Body of pancreas (tissue), 4 donors: Measurements from ENCODE around the gene CERS3. TPM values are rescaled to one million over a fixed set of nuclear protein-coding genes. Genes with fewer than 3 reads are reported as not detected.

Source experiments
- ATAC-seq: fragments of 150-250 bp; one replicate; pipeline ENCODE4 v1.9.1; 2016
- DNase-seq, 4 donors: peaks; one replicate each; pipeline ENCODE4 v3.0.0-alpha.2; 2019
- H3K27ac ChIP-seq, 4 donors: fragments of 200-600 bp; sonication (generic); 1 replicate in 3 of 4; 2 replicates in 1 of 4; pipeline versions ENCODE4 v1.5.1 to v1.6.1; 2016 to 2019; ENCODE audit warnings: mild to moderate bottlenecking in 1 of 4, mixed read lengths in 1 of 4, moderate library complexity in 1 of 4
- H3K27me3 ChIP-seq, 2 donors: fragments of 200-600 bp; sonication (generic); one replicate each; pipeline ENCODE4 v1.6.0; 2016; ENCODE audit warnings: mild to moderate bottlenecking in 1 of 2
- H3K36me3 ChIP-seq, 2 donors: fragments of 200-600 bp; sonication (generic); replicated peaks in 1 of 2; 2 replicates each; pipeline ENCODE4 v1.5.1; 2016; ENCODE audit warnings: low read depth in 2 of 2; ENCODE audit not compliant: insufficient read depth in 1 of 2
- H3K4me1 ChIP-seq: fragments of 200-600 bp; sonication (generic); one replicate; pipeline ENCODE4 v1.6.0; 2016
- H3K4me3 ChIP-seq, 2 donors: fragments of 200-600 bp; sonication (generic); 1 replicate in 1 of 2; 2 replicates in 1 of 2; pipeline ENCODE4 v1.5.1; 2016 to 2019
- H3K9me3 ChIP-seq, 3 donors: fragments of 200-600 bp; sonication (generic); 1 replicate in 2 of 3; 2 replicates in 1 of 3; pipeline ENCODE4 v1.5.1; 2016
- CTCF ChIP-seq, 7 experiments: fragments of 450-650 bp in 4 of 7; fragments of 200-600 bp in 3 of 7; sonication (generic) in 3 of 7; IDR thresholded peaks; one replicate each; pipeline ENCODE4 v1.5.1; 2016 to 2019; ENCODE audit warnings: antibody characterized with exemption in 7 of 7
- POLR2A ChIP-seq, 3 donors: fragments of 450-650 bp; IDR thresholded peaks; one replicate each; pipeline ENCODE4 v1.6.1; 2016; ENCODE audit warnings: antibody characterized with exemption in 3 of 3, mild to moderate bottlenecking in 2 of 3
- WGBS, 2 donors: methylation state at CpG; one replicate each; pipeline ENCODE4 v1.1.5; 2017; 5-methylcytosine and 5-hydroxymethylcytosine counted together
- intact Hi-C: fragments of 100-400 bp; cut with DNase I; formaldehyde crosslinking; loops from one replicate; pipeline ENCODE4 v1.15.1; 2023
- total RNA-seq, 2 donors: library from RNA; depleted of rRNA; stranded (reverse); fragments of >200 nt; gene quantifications; one replicate each; pipeline ENCODE4 v1.1.0, GENCODE V29; 2016

CERS3 gene
- total RNA-seq, 2 donors from 2014 or later: 0.33 TPM; not detected in 1

GRCh38 chr15:100508641-100509300 is 20.0 kb downstream of the CERS3 start:
- DNase-seq: no peak
- H3K27me3 ChIP-seq: no peaks in the 10 kb centered on the region

GRCh38 chr15:100502651-100503050 is 26.1 kb downstream of the CERS3 start:
- Histone ChIP-seq H3K4me1 (no peaks in the 10 kb centered on the region), H3K9me3 (no peaks in the 10 kb centered on the region), H3K36me3 (no peaks in the 10 kb centered on the region), H3K4me3 (no peak overlapping the region), H3K27me3 (no peaks in the 10 kb centered on the region), H3K27ac (no peak overlapping the region)
- intact Hi-C loops: no loop called here
- ATAC-seq (no peak), DNase-seq (peak; percentile 21 to 57 (median 36))
- 26 to 39% methylated on average over 3 of the region's 3 CpGs for WGBS, 2 donors
- TF ChIP-seq CTCF (IDR thresholded peaks at IDR 0.05) (no peak), POLR2A (IDR thresholded peaks at IDR 0.05) (no peak)

More at GRCh38 chr15:100508641-100509300, 20.0 kb downstream of the CERS3 start:
- WGBS, 2 donors: 66 to 70% methylated on average over 7 of the region's 7 CpGs
- Histone ChIP-seq H3K4me3 (no peak overlapping the region), H3K27ac (no peak overlapping the region), H3K9me3 (no peaks in the 10 kb centered on the region), H3K36me3 (no peaks in the 10 kb centered on the region), H3K4me1 (no peaks in the 10 kb centered on the region)
- no peak for ATAC-seq
- intact Hi-C loops: no loop called here
- TF ChIP-seq POLR2A (IDR thresholded peaks at IDR 0.05) (no peak), CTCF (IDR thresholded peaks at IDR 0.05) (no peak)

GRCh38 chr15:100501117-100501516 is 27.6 kb downstream of the CERS3 start:
- H3K4me1 ChIP-seq: no peaks in the 10 kb centered on the region
- intact Hi-C loops: no loop called here
- TF ChIP-seq CTCF (IDR thresholded peaks at IDR 0.05): no peak
- no peak for TF ChIP-seq POLR2A (IDR thresholded peaks at IDR 0.05)
- H3K27me3 ChIP-seq: no peaks in the 10 kb centered on the region
- no peak overlapping the region for H3K27ac ChIP-seq
- DNase-seq: no peak
- no peaks in the 10 kb centered on the region for H3K9me3 ChIP-seq
- H3K4me3 ChIP-seq: no peak overlapping the region
- 83 to 86% methylated on average over 5 of the region's 5 CpGs for WGBS, 2 donors
- ATAC-seq: no peak
- H3K36me3 ChIP-seq: no peaks in the 10 kb centered on the region

GRCh38 chr15:100500226-100500990 is 28.3 kb downstream of the CERS3 start:
- Histone ChIP-seq H3K27ac (no peak overlapping the region), H3K27me3 (no peaks in the 10 kb centered on the region), H3K36me3 (no peaks in the 10 kb centered on the region), H3K9me3 (no peaks in the 10 kb centered on the region), H3K4me3 (no peak overlapping the region), H3K4me1 (no peaks in the 10 kb centered on the region)
- no peak for ATAC-seq
- 72 to 78% methylated on average over 4 of the region's 4 CpGs for WGBS, 2 donors
- TF ChIP-seq POLR2A (IDR thresholded peaks at IDR 0.05) (no peak), CTCF (IDR thresholded peaks at IDR 0.05) (no peak)
- intact Hi-C loops: no loop called here
- DNase-seq: no peak
